Activated naive CD8-positive, alpha-beta T cell treated with anti-CD3 and anti-CD28 coated beads, Interleukin-2, amount 50 U/mL, for 16 hours (primary cell): ENCODE data around the gene KRTAP3-2.

Experiments
- DNase-seq: peaks from one replicate; pipeline ENCODE4 v3.0.0-alpha.2; 2020; ENCODE audit warnings: low read depth, low spot score

Gene KRTAP3-2

GRCh38 chr17:40963838-40964237 is 35.9 kb downstream of the KRTAP3-2 start:
- no peak for DNase-seq

GRCh38 chr17:40962059-40962561 is 37.6 kb downstream of the KRTAP3-2 start:
- no peak for DNase-seq

GRCh38 chr17:40961591-40961990 is 38.1 kb downstream of the KRTAP3-2 start:
- no peak for DNase-seq

- DNase-seq: no peak
These were observed 39.6 kb downstream of the KRTAP3-2 start for GRCh38 chr17:40960144-40960543.

GRCh38 chr17:40958086-40958953 is 41.4 kb downstream of the KRTAP3-2 start:
- no peak for DNase-seq

GRCh38 chr17:40956401-40957254 is 43.1 kb downstream of the KRTAP3-2 start:
- no peak for DNase-seq

GRCh38 chr17:40953881-40954280 is 45.8 kb downstream of the KRTAP3-2 start:
- no peak for DNase-seq

- DNase-seq: no peak
These were observed 47.0 kb downstream of the KRTAP3-2 start for GRCh38 chr17:40952661-40953060.

- DNase-seq: no peak
These were observed 47.6 kb downstream of the KRTAP3-2 start for GRCh38 chr17:40952154-40952553.

- no peak for DNase-seq
These were observed 48.6 kb downstream of the KRTAP3-2 start for GRCh38 chr17:40951011-40951622.

- DNase-seq: no peak
These were observed 49.5 kb downstream of the KRTAP3-2 start for GRCh38 chr17:40950176-40950575.

GRCh38 chr17:40949418-40949817 is 50.3 kb downstream of the KRTAP3-2 start:
- DNase-seq: no peak
